Activated CD4-positive, CD25-positive, alpha-beta regulatory T cell treated with anti-CD3 and anti-CD28 coated beads, Interleukin-2, amount 50 U/mL, for 24 hours (primary cell): Measurements from ENCODE around the gene SLC43A1.
A peak's percentile ranks its signal among the peaks of the same experiment; 100 is the strongest.
"Not testable (repeated sequence)": the region's sequence is repeated elsewhere in the genome, so short reads cannot be mapped to it uniquely, and the experiment has no call there.

Experiments
- ATAC-seq, 2 donors: fragments of 150-1000 bp; cut with Tn5 transposase; one replicate each; pipeline ENCODE4 v1.10.0; 2021; ENCODE audit warnings: mild to moderate bottlenecking in 1 of 2, moderate library complexity in 1 of 2

Gene SLC43A1

DNA sequence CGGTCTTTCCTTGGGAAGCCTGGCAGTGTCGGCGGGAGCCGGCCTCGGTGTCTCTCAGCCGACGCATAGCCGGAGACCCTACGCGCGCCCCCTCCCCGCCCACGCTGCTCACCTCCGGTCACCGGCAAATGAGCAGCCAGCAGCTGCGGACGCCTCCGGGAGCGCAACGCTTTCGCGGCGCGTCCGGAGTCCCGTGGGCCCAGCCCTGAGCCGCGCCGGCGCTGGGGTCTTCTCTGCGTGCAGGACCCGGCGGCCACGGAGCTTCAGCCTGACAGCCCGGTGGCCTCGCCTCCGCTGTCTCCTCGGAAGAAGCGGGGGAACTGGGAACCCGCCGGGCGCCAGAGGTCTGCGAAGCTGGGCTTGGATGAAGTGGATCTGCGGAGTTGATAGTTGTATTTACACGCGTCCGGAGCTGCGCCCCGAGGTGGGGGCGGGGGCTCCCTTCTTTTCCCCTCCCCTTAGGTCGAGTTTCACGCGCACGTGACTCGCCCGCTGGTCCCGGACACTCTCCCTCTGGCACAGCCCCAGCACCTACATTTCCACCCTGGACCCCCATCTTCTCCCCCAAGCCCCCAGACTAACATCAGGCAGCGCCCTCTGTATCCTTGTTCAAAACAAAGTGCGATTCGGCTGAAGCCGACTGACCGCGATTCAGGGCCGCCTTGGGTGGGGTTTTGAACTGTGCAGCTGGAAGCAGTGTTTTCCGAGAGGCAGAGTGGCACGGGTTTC is at the start of gene SLC43A1:
Gene SLC43A1, minus strand, starts transcription at position 371 of the 729 bp plus-strand sequence. CDS start 1,591 bp downstream, outside the sequence.
- peak; percentile 34 to 41 for ATAC-seq

DNA sequence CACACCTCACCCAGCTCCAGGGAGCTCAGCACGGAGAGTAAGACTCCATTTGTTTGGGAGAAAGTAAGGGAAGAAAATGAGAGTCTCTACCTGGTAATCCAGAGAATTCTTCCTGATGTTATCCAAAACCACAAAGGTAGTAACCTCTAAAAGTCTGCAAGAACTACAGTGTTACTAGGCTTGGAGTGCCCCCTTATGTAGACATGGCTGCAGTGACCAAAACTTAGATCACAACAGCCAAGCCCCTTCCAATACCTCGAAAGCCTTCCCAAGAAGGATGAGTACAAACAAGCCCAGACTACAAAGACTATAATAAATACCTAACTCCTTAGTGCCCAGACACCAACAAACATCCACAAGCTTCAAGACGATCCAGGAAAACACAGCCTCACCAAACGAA is 47.1 kb upstream of the SLC43A1 start:
- ATAC-seq = no peak

DNA sequence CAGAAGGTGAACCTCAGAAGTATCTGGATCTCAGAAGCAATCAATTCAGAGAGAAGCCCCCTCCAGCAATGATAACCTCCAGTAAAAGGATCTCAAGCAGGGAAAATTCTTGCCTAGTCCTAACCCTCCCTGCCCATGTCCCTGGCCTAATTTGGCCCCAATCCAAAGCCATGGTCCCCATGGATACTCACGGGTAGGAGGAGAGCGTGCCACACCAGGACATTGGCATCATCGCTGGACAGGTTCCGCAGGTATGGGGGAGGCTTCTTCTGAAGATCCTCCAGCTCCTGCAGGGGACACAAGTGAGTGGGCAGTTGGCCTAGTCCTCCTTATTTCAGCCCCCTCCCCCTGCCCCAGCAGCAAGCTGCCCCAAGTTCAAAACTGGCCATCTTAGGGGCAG is 44.6 kb upstream of the SLC43A1 start:
- no peak for ATAC-seq

DNA sequence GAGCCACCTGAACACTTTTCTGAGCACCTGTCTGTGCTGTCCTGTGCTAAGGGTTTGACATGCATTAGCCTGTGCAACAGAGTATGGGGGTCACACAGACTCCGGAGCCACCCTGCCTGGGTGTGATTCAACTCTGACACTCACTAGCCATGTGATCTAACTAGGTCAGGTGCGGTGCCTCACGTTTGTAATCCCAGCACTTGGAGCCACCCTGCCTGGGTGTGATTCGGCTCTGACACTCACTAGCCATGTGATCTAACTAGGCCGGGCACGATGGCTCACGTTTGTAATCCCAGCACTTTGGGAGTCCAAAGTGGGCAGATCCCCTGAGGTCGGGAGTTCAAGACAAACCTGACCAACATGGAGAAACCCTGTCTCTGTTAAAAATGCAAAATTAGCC is 40.5 kb upstream of the SLC43A1 start:
- ATAC-seq = no peak

DNA sequence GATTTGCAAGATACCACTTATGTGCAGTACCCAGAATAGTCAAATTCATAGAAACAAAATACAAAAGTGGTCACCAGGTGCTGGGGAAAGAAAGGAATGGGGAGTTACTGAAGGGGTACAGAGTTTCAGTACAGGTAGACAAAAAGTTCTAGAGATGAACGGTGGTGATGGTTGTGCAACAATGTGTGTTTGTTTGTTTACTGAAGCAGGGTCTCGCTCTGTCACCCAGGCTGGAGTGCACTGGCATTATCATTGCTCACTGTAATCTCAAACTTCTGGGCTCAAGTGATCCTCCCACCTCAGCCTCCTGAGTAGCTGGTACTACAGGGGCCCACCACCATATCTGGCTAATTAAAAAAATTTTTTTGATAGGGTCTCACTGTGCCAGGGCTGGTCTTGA is 39.9 kb upstream of the SLC43A1 start:
- ATAC-seq = no peak

DNA sequence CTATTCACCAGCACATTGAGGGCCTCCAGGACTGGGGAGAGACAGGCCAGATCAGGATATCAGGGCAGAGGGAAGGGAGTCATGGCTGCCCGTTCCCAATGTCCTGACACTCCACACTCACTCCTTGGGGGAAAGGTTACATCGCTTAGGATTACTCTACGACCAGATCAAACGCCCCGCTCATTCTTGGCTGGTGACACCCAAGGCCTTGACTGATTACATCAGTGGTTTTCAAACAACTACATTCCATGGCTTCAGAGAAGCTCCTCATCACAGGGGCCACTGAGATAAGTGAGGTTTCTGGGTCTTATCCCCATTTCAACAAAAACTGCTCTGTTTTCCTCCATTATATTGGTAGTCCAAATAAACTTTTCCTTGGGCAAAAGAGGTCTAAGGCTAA is 37.0 kb upstream of the SLC43A1 start:
- no peak for ATAC-seq

DNA sequence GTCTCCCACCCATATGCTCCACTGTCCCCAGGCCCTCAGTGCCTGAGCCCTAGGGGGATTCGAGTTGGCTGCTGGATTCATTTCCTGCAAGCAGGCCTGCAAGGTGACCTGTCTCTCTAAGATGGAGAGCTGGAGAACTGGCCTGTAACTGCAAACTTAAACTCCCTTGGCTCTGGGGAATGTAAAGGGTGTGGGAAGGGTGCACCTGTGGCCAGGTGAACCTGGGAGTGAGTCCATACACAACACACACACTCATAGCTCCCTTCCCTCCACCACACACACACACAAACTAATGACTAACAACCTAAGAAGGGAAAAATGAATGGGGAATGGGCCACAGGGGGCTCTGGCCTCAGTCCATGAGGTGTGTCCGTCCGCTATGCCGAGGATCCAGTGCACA is 36.4 kb upstream of the SLC43A1 start:
- ATAC-seq = no peak

DNA sequence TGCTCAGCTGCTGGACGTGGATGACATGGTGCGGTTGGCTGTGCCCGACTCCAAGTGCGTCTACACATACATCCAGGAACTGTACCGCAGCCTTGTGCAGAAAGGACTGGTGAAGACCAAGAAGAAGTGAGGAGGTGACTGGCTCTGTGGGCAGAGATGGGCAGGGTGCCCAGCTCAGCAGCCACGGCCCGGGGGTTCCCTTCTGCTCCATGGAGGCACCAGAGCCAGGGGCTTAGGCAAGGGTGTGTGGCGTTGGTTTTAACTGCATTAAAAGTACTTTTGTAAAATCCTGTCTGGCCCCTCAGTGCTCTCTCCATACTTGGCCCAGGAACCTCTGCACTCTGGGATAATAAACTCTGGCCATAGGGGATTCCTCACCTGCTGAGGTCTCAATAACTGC is 34.5 kb upstream of the SLC43A1 start:
- no peak for ATAC-seq

DNA sequence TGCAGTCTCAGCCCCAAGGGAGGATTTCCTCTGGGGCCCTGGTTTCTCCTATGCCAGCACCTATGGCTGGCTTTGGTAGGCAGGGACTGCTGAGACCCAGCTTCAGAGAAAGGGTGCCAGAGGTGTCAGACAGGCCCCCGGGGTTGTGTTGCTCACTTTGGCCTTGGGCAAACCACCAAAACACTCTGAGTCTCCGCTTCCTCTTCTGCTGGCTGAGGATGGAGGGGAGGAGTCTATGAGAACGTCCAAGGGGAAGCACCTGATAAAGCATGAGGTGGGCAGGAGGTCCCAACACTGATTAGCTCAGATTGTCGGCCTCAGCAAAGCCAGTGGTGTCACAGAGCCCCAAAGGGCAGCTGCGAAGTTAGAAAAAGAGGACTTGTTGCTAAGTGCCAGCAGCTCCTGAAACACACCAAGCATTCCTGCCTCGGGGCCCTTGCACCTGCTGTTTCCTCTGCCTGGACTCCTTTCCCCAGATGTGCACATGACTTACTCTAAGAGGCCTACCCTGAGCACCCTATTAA is 32.4 kb upstream of the SLC43A1 start:
- peak; percentile 23 to 59 for ATAC-seq

DNA sequence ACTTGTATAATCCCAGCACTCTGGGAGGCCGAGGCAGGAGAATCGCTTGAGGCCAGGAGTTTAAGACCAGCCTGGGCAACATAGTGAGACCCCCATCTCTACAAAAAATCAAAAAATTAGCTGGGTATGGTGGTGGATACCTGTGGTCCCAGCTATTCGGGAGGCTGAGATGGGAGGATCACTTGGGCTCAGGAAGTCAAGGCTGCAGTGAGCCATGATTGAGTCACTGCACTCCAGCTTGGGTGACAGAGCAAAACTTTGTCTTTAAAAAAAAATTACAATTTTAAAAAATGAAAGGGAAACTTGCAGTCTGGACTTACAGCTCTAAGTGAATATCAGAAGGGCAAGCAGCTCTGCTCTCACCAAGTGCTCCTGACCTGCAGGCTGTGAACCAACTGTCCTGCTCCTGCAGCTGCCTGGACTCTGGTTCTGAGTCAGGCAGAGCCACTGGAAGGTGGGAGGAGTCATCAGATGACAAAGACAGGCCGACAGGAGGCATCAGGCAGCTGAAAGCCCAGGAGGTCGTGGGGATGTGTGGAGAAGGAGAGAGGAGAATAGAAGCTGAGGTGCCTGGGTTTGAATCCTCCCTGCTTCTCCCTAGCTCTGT is 31.5 kb upstream of the SLC43A1 start:
- peak; percentile 32 to 36 for ATAC-seq

DNA sequence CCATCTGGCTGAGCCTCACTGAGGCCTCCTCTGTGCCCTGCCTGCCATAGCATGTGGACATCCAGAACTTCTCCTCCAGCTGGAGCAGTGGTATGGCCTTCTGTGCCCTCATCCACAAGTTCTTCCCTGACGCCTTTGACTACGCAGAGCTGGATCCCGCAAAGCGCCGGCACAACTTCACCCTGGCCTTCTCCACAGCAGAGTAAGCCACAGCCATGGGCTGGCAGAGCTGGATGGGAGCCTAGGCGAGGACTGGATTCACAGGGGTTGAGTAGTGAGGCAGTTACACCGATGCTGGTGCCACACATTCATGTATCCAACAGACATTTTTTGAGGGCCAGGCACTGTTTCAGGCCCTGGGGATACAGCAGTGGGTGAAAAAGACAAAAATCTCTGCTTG is 30.9 kb upstream of the SLC43A1 start:
- no peak for ATAC-seq

DNA sequence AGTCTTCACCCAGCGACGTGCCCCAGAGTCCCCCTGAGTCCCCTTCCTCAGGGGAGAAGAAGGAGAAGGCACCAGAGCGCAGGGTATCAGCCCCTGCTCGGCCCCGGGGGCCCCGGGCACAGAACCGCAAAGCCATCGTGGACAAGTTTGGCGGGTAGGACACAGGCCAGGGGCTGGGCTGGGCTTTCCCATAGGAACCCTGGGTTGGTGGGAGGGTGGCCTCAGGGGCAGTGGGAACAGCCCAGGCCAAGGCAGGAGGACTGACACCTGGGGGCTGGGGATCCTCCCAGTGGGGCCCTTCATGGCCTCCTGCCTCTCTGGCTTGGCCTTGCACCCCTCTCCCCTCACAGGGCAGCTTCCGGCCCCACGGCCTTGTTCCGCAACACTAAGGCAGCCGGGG is 30.4 kb upstream of the SLC43A1 start:
- ATAC-seq = no peak

DNA sequence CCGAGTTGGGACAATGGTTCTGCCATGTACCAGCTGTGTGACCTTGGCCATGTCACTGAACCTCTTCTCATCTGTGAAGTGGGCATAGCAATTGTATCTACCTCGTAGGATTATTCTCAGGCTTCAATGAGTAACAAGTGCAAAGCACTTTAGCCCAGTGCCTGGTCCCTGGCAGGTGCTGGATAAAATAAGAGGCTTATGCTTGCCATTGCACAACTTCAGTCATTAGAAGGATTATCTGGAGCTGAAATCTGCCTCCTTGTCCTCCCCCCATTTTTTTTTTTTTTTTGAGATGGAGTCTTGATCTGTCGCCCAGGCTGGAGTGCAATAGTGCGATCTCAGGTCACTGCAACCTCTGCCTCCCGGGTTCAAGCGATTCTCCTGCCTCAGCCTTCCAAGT is 29.1 kb upstream of the SLC43A1 start:
- no peak for ATAC-seq

DNA sequence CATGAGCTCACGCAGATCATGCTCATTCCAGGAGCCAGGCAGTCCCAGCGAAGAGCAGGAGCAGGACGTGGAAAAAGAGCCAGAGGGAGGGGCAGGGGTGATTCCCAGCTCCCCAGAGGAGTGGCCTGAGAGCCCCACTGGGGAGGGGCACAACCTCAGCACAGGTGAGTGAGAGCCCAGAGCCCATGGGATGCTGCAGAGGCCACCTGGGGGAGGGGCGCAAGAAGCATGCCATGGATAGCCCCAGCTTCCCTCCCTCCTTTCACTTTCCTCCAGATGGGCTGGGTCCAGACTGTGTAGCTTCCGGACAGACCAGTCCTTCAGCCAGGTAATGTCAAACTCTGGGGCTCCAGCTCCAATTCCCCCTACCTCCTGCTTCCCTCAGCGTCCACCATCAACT is 28.1 kb upstream of the SLC43A1 start:
- no peak for ATAC-seq

DNA sequence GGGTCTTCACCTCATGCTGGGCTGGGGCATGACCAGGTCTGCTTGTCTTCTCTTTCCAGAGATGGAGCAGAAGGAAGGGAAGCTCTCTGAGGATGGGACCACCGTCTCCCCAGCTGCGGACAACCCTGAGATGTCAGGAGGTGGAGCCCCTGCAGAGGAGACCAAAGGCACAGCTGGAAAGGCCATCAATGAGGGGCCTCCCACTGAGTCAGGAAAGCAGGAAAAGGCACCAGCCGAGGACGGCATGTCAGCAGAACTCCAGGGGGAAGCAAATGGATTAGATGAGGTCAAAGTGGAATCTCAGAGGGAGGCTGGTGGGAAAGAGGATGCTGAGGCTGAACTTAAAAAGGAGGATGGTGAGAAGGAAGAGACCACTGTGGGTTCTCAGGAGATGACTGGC is 27.1 kb upstream of the SLC43A1 start:
- ATAC-seq = no peak

DNA sequence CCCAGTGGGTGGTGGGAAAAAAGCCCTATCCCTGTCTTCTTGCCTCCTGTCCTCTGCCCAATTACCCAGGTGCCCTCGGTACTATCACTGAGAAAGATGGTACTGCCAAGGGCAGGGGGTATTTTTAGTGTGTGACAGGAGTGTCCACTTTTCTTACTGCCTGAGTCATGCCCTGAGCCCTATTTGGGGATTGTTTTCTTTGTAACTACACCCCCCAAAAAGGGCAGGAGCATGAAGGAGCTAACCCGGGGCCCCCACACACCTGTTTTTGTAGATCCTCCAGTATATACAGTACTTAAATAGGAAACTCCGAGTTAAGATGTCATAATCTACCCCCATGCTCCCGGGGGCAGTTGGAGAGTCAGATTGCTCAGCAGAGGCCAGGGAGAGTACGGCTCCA is 25.7 kb upstream of the SLC43A1 start:
- no peak for ATAC-seq

DNA sequence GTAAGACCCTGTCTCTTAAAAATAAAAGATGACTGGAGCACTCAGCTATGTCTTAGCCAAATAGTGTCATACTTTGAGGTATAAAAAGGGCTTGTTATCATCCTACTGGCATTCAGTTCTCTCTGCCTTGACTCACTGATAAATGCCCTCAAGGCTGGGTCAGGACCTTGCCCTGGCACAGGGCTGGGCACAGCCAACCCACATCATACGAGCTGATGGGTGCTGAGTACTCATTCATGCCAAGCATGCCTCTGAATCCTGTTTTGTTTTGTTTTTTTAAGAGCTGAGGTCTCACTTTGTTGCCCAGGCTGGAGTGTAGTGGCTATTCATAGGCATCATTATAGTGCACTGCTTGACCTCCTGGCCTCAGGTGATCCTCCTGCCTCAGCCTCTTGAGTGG is 23.8 kb upstream of the SLC43A1 start:
- ATAC-seq = no peak

DNA sequence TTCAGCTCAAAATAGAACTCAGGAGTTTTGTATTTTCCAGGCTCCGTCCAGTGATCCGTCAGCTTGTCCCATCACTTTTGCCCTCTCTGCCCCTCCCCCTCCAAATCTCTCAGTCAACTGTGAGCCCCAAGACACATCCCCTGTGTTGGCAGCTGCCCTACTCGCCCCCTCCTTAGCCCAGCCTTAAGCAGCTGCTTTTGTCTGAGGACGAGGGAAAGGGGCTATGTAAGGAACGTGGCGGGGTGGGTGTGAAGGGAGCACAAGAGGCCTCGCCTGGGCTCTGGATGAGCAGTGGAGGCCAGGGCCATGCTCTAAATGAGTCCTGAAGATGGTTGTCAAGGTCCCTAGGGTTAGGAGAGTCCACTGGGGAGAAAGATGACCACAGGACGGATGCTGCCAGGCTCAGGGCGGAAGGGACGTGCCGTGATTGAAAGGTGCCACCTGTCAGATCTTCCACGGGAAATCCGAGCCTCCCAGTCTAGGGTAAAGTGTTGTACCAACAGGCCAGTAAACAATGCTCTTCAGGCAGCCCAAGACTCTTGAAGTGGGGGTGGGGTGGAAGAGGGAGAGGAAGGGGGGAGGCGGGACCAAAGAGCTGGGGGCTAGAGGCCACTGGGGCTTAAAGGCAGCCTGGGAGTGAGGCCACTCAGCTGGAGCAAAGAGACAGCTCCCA is 21.6 kb upstream of the SLC43A1 start, which contains the start of gene SMTNL1:
Gene SMTNL1, plus strand, starts transcription at position 649 of the 673 bp plus-strand sequence. CDS start 5,048 bp downstream, outside the sequence.
- ATAC-seq = no peak

DNA sequence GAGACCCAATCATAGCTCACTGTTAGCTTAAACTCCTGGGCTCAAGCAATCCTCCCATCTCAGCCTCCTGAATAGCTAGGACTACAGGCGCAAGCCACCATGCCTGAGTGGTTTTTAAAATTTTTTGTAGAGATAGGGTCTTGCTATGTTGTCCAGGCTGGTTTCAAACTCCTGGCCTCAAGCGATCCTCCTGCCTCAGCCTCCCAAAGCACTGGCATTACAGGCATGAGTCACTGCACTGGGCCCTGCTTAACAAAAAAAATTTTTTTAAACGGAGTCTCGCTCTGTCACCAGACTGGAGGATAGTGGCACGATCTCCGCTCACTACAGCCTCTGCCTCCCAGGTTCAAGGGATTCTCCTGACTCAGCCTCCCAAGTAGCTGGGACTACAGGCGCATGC is 18.9 kb upstream of the SLC43A1 start:
- ATAC-seq = not testable (repeated sequence)

DNA sequence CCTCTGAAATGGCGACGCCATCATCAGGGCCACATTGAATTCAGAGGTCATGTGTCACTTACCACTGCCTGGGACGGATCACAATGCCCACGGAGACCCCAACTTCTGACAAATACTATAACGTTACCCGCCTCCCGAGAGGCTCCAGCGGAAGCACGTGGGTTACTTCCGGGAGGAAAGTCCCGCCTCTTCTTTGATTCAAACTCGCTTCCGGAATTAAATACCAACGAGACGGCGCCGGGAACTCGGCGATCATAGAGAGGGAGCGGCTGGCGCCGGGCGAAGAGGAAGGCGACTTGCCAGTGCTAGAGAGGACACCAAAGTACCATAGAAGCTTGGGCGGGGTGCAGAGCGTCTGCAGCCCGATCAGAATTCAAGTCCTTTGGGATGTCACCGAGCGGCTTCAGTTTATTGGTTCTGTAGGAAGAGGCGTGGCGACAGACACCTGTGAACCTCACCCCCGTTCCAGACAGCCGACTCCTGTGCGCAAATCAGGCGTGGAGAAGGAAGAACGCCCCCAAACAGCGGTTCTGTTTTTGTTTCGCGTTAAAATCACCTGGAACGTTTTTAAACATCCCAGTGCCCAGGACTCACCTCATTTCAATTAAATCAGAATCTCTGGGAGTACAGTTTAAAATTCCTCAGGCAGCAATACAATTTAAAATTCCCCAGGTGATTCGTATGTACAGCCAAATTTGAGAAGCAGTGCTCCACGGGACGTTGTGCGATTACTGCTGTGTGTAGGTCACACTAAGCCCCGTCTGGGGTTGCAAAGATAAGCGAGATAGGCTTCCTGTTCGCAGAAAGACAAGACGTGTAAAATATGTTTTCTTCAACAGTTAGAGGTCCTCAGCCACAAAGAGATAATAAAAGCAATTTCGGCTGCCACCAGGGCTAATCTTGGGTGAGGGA is 15.3 kb upstream of the SLC43A1 start, which contains the start of gene TIMM10:
Gene TIMM10, minus strand, starts transcription at position 159 of the 912 bp plus-strand sequence. CDS start 565 bp downstream, outside the sequence.
- ATAC-seq = peak; percentile 99

DNA sequence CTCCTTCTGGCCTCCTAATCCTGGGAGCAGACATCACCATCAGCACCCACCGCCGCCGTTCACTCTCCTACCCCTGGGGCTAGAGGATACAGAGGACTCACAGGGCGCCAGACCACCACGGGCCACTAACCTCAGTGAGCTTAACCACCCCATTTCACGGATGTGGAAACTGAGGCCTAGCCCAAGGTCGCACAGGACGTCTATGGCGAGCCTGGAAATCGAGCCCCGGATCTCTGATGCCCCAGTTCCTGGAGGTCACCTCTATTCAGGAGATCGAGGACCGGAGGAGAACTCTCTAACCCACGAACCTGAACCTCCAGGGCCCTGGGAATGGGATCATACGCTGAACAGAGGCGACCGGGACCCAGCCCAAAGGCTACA is 14.7 kb upstream of the SLC43A1 start:
- ATAC-seq = no peak

DNA sequence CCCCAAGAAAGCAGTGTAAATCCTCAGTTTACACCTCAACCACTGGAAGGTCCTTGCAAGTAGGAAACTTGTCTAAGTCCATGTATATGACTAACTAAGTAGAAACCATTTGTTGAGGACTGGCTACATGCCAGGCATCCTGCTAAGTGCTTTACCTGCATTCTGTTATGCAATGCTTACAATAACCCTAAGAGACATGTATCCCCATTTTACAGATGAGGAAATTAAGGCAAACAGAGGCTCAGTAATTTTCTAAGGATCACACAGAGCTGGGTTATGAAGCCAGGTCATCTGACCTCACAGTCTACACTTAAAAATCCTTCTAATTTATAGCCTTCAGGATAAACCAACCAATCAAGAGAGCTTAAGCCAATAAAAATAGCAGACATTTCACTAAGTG is 13.5 kb upstream of the SLC43A1 start:
- ATAC-seq = no peak
